ENCODE results near the gene FAM181A. TPM values are rescaled to one million over a fixed set of nuclear protein-coding genes. Genes with fewer than 3 reads are reported as not detected.

The FAM181A gene
- total and polyA plus RNA-seq, 2 of the 4 experiments (the other 2 are of a cell fraction) = not detected

GRCh38 chr14:93955850-93956481, 28.8 kb downstream of the FAM181A start:
- Histone ChIP-seq H2BK20ac (ENCODE audit: low read depth, low read length) (no peak overlapping the region), H4K91ac (ENCODE audit: insufficient read depth, low read depth, low read length) (no peak overlapping the region), H3K27me3 (ENCODE audit: control insufficient read depth, insufficient read depth, low read length) (peaks cover 2% of the 10 kb centered on the region; the same call in 1 of the 2 replicates), H3K27ac (ENCODE audit: insufficient read depth, low read length) (no peak overlapping the region), H3K9ac (ENCODE audit: low read depth, low read length) (no peak overlapping the region), H3K23ac (ENCODE audit: low read depth, low read length) (no peak overlapping the region), H3K4me3 (ENCODE audit: insufficient read depth, low read depth, low read length) (no peak overlapping the region), H3K79me1 (ENCODE audit: low read depth in 1 of 2, low read length in 2 of 2) (no peaks in the 10 kb centered on the region), H4K5ac (ENCODE audit: low read depth, low read length) (no peak overlapping the region), H2AK9ac (replicated peaks; ENCODE audit: low read depth, low read length, poor library complexity) (no peak overlapping the region), H4K8ac (ENCODE audit: low read depth in 2 of 2, low read length in 2 of 2) (no peak overlapping the region), H3K14ac (replicated peaks; ENCODE audit: low read depth, low read length) (no peak overlapping the region), H3K56ac (ENCODE audit: extremely low read depth, insufficient read depth, low read length) (no peak overlapping the region), H3K4me1 (ENCODE audit: control insufficient read depth, insufficient read depth, low read length) (peaks cover 13% of the 10 kb centered on the region), H3K18ac (ENCODE audit: low read depth, low read length) (no peak overlapping the region), H2AFZ (replicated peaks; ENCODE audit: low read length, poor library complexity) (no peak overlapping the region), H3K36me3 (ENCODE audit: control insufficient read depth, insufficient read depth, low read length) (no peaks in the 10 kb centered on the region), H4K20me1 (ENCODE audit: insufficient read depth, low read length) (no peaks in the 10 kb centered on the region), H3K4me2 (ENCODE audit: low read depth, low read length) (no peak overlapping the region), H3K9me3 (ENCODE audit: control insufficient read depth, insufficient read depth, low read length) (no peaks in the 10 kb centered on the region), H3K4ac (ENCODE audit: low read depth, low read length) (no peak overlapping the region), H2BK15ac (ENCODE audit: low read depth, low read length) (no peak overlapping the region), H2BK120ac (ENCODE audit: low read depth, low read length) (no peak overlapping the region), H2AK5ac (ENCODE audit: low read depth, low read length) (no peak overlapping the region; the same call in 1 of the 2 replicates), H3K9me1 (ENCODE audit: insufficient read depth, low read length) (peaks cover 15% of the 10 kb centered on the region), H2BK5ac (ENCODE audit: low read depth, low read length, poor library complexity, severe bottlenecking) (no peak overlapping the region)
- POLR2A ChIA-PET (ENCODE audit: unreplicated experiment) = no interaction called here
- TF ChIP-seq MAZ (IDR thresholded peaks at IDR 0.05; ENCODE audit: borderline replicate concordance, low read depth, low read length) (no peak), MXI1 (IDR thresholded peaks at IDR 0.05; ENCODE audit: borderline replicate concordance, low read depth, low read length) (no peak), NFE2L2 (IDR thresholded peaks at IDR 0.05; ENCODE audit: low read depth, low read length) (no peak), SMC3 (IDR thresholded peaks at IDR 0.05; ENCODE audit: low read depth, low read length) (no peak), RFX5 (IDR thresholded peaks at IDR 0.05; ENCODE audit: low read depth, low read length) (no peak), POLR2A (IDR thresholded peaks at IDR 0.05; ENCODE audit: low read depth, low read length) (no peak), MAFK (IDR thresholded peaks at IDR 0.05; ENCODE audit: low read depth, low read length) (no peak), CEBPB (IDR thresholded peaks at IDR 0.05; ENCODE audit: low read depth, low read length) (no peak), FOS (IDR thresholded peaks at IDR 0.05; ENCODE audit: low read depth, low read length) (no peak), ELK1 (IDR thresholded peaks at IDR 0.05; ENCODE audit: borderline replicate concordance, low read depth, low read length) (no peak)
- TF ChIP-seq, protein P1, sequence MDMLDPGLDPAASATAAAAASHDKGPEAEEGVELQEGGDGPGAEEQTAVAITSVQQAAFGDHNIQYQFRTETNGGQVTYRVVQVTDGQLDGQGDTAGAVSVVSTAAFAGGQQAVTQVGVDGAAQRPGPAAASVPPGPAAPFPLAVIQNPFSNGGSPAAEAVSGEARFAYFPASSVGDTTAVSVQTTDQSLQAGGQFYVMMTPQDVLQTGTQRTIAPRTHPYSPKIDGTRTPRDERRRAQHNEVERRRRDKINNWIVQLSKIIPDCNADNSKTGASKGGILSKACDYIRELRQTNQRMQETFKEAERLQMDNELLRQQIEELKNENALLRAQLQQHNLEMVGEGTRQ (IDR thresholded peaks at IDR 0.05; ENCODE audit: low read depth, low read length) = no peak
- no peak for ATAC-seq (ENCODE audit: low read depth)
- no TSS peak for BruUV-seq (replicated peaks)
- dilution Hi-C loops (cut with HindIII; ENCODE audit: low sequenced_read_pairs, unreplicated experiment) = no loop called here
- CTCF ChIA-PET = no interaction called here
- in situ Hi-C loops (cut with MboI; ENCODE audit: low sequenced_read_pairs) = no loop called here
- WGBS, 2 experiments (ENCODE audit: extremely low coverage in 2 of 2, insufficient read length in 1 of 2) = no CpG with 5 or more reads among the region's 8 CpGs
- intact Hi-C loops (cut with micrococcal nuclease) = loop anchor here (5.0 kb wide), 1 partner anchor 46 kb away; no protein-coding TSS in a partner anchor
- no peak for DNase-seq
